ENCODE data around the gene PRM2. TPM values are rescaled to one million over a fixed set of nuclear protein-coding genes. Genes with fewer than 3 reads are reported as not detected.

The PRM2 gene
- total RNA-seq, 1 experiment from 2014 or later = not detected

- intact Hi-C loops (cut with micrococcal nuclease; ENCODE audit: unreplicated experiment) = no loop called here
- no peak for TF ChIP-seq CTCF (IDR thresholded peaks at IDR 0.05; ENCODE audit: insufficient read depth in 1 of 2, low read depth in 1 of 2, low read length in 1 of 2, severe bottlenecking in 1 of 2, unreplicated experiment in 1 of 2)
- Mint-ChIP-seq H3K4me1 (ENCODE audit: low read depth, unreplicated experiment) (no peaks in the 10 kb centered on the region), H3K36me3 (ENCODE audit: insufficient read depth, unreplicated experiment) (no peaks in the 10 kb centered on the region), H3K4me3 (ENCODE audit: unreplicated experiment) (no peak overlapping the region), H3K9me3 (ENCODE audit: unreplicated experiment) (no peaks in the 10 kb centered on the region), H3K27ac (ENCODE audit: unreplicated experiment) (no peak overlapping the region), H3K27me3 (ENCODE audit: insufficient read depth, unreplicated experiment) (no peaks in the 10 kb centered on the region)
- DNase-seq = no peak
- ChIA-PET POLR2A (interaction anchor here (0.5 kb wide), 1 partner anchor 17 kb away, joined by 5 read pairs; no protein-coding TSS in a partner anchor), CTCF (interaction anchor here (0.7 kb wide), 1 partner anchor 121 kb away, joined by 4 read pairs; no protein-coding TSS in a partner anchor)
- Histone ChIP-seq H3K9me3 (no peaks in the 10 kb centered on the region), H3K27me3 (replicated peaks; ENCODE audit: control insufficient read depth, insufficient read depth, low read length) (no peaks in the 10 kb centered on the region), H3K4me1 (no peaks in the 10 kb centered on the region), H3K36me3 (ENCODE audit: control insufficient read depth, insufficient read depth, low read length) (no peaks in the 10 kb centered on the region), H3K4me3 (ENCODE audit: low read depth, low read length) (no peak overlapping the region)
- no TSS peak for BruUV-seq (replicated peaks)
Measured at GRCh38 chr16:11235703-11235991, 40.6 kb downstream of the PRM2 start.

GRCh38 chr16:11234884-11235702 is 41.2 kb downstream of the PRM2 start:
- Mint-ChIP-seq H3K4me3 (ENCODE audit: unreplicated experiment) (no peak overlapping the region), H3K27ac (ENCODE audit: unreplicated experiment) (no peak overlapping the region), H3K27me3 (ENCODE audit: insufficient read depth, unreplicated experiment) (no peaks in the 10 kb centered on the region), H3K36me3 (ENCODE audit: insufficient read depth, unreplicated experiment) (no peaks in the 10 kb centered on the region), H3K9me3 (ENCODE audit: unreplicated experiment) (no peaks in the 10 kb centered on the region), H3K4me1 (ENCODE audit: low read depth, unreplicated experiment) (no peaks in the 10 kb centered on the region)
- H3K27me3 ChIP-seq (replicated peaks; ENCODE audit: control insufficient read depth, insufficient read depth, low read length) = no peaks in the 10 kb centered on the region
- CTCF ChIA-PET = interaction anchor here (0.7 kb wide), 1 partner anchor 122 kb away, joined by 4 read pairs; no protein-coding TSS in a partner anchor
- intact Hi-C loops (cut with micrococcal nuclease; ENCODE audit: unreplicated experiment) = no loop called here
- no peaks in the 10 kb centered on the region for H3K36me3 ChIP-seq (ENCODE audit: control insufficient read depth, insufficient read depth, low read length)
- H3K9me3 ChIP-seq = no peaks in the 10 kb centered on the region
- TF ChIP-seq CTCF (IDR thresholded peaks at IDR 0.05; ENCODE audit: insufficient read depth in 1 of 2, low read depth in 1 of 2, low read length in 1 of 2, severe bottlenecking in 1 of 2, unreplicated experiment in 1 of 2) = no peak
- BruUV-seq (replicated peaks) = no TSS peak
- no peaks in the 10 kb centered on the region for H3K4me1 ChIP-seq
- no peak overlapping the region for H3K4me3 ChIP-seq (ENCODE audit: low read depth, low read length)
- POLR2A ChIA-PET = interaction anchor here (0.5 kb wide), 1 partner anchor 17 kb away, joined by 5 read pairs; no protein-coding TSS in a partner anchor
- no peak for DNase-seq

- CTCF ChIA-PET = no interaction called here
- H3K27me3 ChIP-seq (replicated peaks; ENCODE audit: control insufficient read depth, insufficient read depth, low read length) = no peaks in the 10 kb centered on the region
- intact Hi-C loops (cut with micrococcal nuclease; ENCODE audit: unreplicated experiment) = no loop called here
- H3K4me3 Mint-ChIP-seq (ENCODE audit: unreplicated experiment) = no peak overlapping the region
- DNase-seq = no peak
- BruUV-seq (replicated peaks) = no TSS peak
- no peaks in the 10 kb centered on the region for H3K27me3 Mint-ChIP-seq (ENCODE audit: insufficient read depth, unreplicated experiment)
- H3K4me3 ChIP-seq (ENCODE audit: low read depth, low read length) = no peak overlapping the region
- TF ChIP-seq CTCF (IDR thresholded peaks at IDR 0.05; ENCODE audit: insufficient read depth in 1 of 2, low read depth in 1 of 2, low read length in 1 of 2, severe bottlenecking in 1 of 2, unreplicated experiment in 1 of 2) = peak in 1 of 2 experiments; percentile 7
- POLR2A ChIA-PET = interaction anchor here (0.7 kb wide), 1 partner anchor 9 kb away, joined by 5 read pairs; no protein-coding TSS in a partner anchor
- H3K9me3 ChIP-seq = no peaks in the 10 kb centered on the region
- no peaks in the 10 kb centered on the region for H3K4me1 Mint-ChIP-seq (ENCODE audit: low read depth, unreplicated experiment)
- no peaks in the 10 kb centered on the region for H3K36me3 ChIP-seq (ENCODE audit: control insufficient read depth, insufficient read depth, low read length)
- H3K27ac Mint-ChIP-seq (ENCODE audit: unreplicated experiment) = no peak overlapping the region
- no peaks in the 10 kb centered on the region for H3K9me3 Mint-ChIP-seq (ENCODE audit: unreplicated experiment)
- no peaks in the 10 kb centered on the region for H3K4me1 ChIP-seq
- no peaks in the 10 kb centered on the region for H3K36me3 Mint-ChIP-seq (ENCODE audit: insufficient read depth, unreplicated experiment)
Measured at GRCh38 chr16:11233727-11234376, 42.4 kb downstream of the PRM2 start.
